Naive B cell (primary cell): ENCODE results near the gene CXCL6. TPM values are rescaled to one million over a fixed set of nuclear protein-coding genes. Genes with fewer than 3 reads are reported as not detected.

Source experiments
- ATAC-seq, 2 donors: fragments of 150-1000 bp; cut with Tn5 transposase; 2 replicates each; pipeline ENCODE4 v1.10.0; 2021; ENCODE audit warnings: low read depth in 2 of 2, mild to moderate bottlenecking in 2 of 2, moderate library complexity in 2 of 2
- DNase-seq: peaks from one replicate; pipeline ENCODE4 v3.0.0; 2022
- H3K27ac Mint-ChIP-seq, 6 donors: one replicate each; pipeline ENCODE4 v1.8.0; 2020 to 2022; ENCODE audit warnings: mild to moderate bottlenecking in 6 of 6, mixed read lengths in 6 of 6, moderate library complexity in 5 of 6, inconsistent platforms in 2 of 6
- H3K27me3 Mint-ChIP-seq, 3 donors: one replicate each; pipeline ENCODE4 v1.8.0; 2021 to 2022; ENCODE audit warnings: mixed read lengths in 3 of 3, mild to moderate bottlenecking in 1 of 3
- H3K36me3 Mint-ChIP-seq, 2 donors: one replicate each; pipeline ENCODE4 v1.8.0; 2020 to 2022; ENCODE audit warnings: mixed read lengths in 2 of 2, inconsistent platforms in 1 of 2, mild to moderate bottlenecking in 1 of 2
- H3K4me1 Mint-ChIP-seq, 3 donors: one replicate each; pipeline ENCODE4 v1.8.0; 2020 to 2022; ENCODE audit warnings: mixed read lengths in 3 of 3, inconsistent platforms in 1 of 3, mild to moderate bottlenecking in 1 of 3, moderate library complexity in 1 of 3
- H3K4me3 Mint-ChIP-seq, 8 donors: one replicate each; pipeline ENCODE4 v1.8.0; 2020 to 2022; ENCODE audit warnings: mild to moderate bottlenecking in 8 of 8, mixed read lengths in 8 of 8, moderate library complexity in 8 of 8, inconsistent platforms in 2 of 8
- H3K9me3 Mint-ChIP-seq, 7 donors: one replicate each; pipeline ENCODE4 v1.8.0; 2020 to 2022; ENCODE audit warnings: mixed read lengths in 7 of 7, mild to moderate bottlenecking in 5 of 7, inconsistent platforms in 2 of 7, moderate library complexity in 1 of 7
- polyA plus RNA-seq, 6 donors: library from polyadenylated mRNA; unstranded; fragments of 300-500 nt; fragmentation: Illumina TruSeq; gene quantifications; one replicate each; pipeline ENCODE4 v1.2.3, GENCODE V29; 2021; ENCODE audit warnings: low read depth in 6 of 6

The CXCL6 gene
- polyA plus RNA-seq, 6 donors from 2014 or later = not detected

GRCh38 chr4:73848183-73848777 lies 11.8 kb downstream of the CXCL6 start:
- DNase-seq = no peak
- no peaks in the 10 kb centered on the region for H3K4me1 Mint-ChIP-seq
- no peak for ATAC-seq
- H3K27ac Mint-ChIP-seq = no peak overlapping the region
- H3K4me3 Mint-ChIP-seq = no peak overlapping the region
- no peaks in the 10 kb centered on the region for H3K9me3 Mint-ChIP-seq
- H3K36me3 Mint-ChIP-seq = no peaks in the 10 kb centered on the region
- H3K27me3 Mint-ChIP-seq = peaks cover 0 to 18% (median 3%) of the 10 kb centered on the region in 3 donors

- Mint-ChIP-seq H3K4me3 (no peak overlapping the region), H3K4me1 (no peaks in the 10 kb centered on the region), H3K27me3 (peaks cover 9 to 26% (median 16%) of the 10 kb centered on the region in 3 donors), H3K36me3 (no peaks in the 10 kb centered on the region), H3K9me3 (no peaks in the 10 kb centered on the region), H3K27ac (no peak overlapping the region)
- no peak for ATAC-seq
- no peak for DNase-seq
Measured at GRCh38 chr4:73850261-73850970, 13.9 kb downstream of the CXCL6 start.

GRCh38 chr4:73851293-73851692 lies 14.8 kb downstream of the CXCL6 start:
- no peaks in the 10 kb centered on the region for H3K9me3 Mint-ChIP-seq
- ATAC-seq (no peak), DNase-seq (no peak)
- no peak overlapping the region for H3K27ac Mint-ChIP-seq
- H3K27me3 Mint-ChIP-seq = peaks cover 9 to 28% (median 16%) of the 10 kb centered on the region in 3 donors
- H3K4me3 Mint-ChIP-seq = no peak overlapping the region
- no peaks in the 10 kb centered on the region for H3K36me3 Mint-ChIP-seq
- H3K4me1 Mint-ChIP-seq = no peaks in the 10 kb centered on the region

- H3K4me3 Mint-ChIP-seq = no peak overlapping the region
- no peaks in the 10 kb centered on the region for H3K9me3 Mint-ChIP-seq
- H3K4me1 Mint-ChIP-seq = no peaks in the 10 kb centered on the region
- DNase-seq (no peak), ATAC-seq (no peak)
- peaks cover 9 to 20% (median 16%) of the 10 kb centered on the region in 3 donors for H3K27me3 Mint-ChIP-seq
- H3K36me3 Mint-ChIP-seq = no peaks in the 10 kb centered on the region
- no peak overlapping the region for H3K27ac Mint-ChIP-seq
Measured at GRCh38 chr4:73852771-73853170, 16.3 kb downstream of the CXCL6 start.

GRCh38 chr4:73853246-73853704 lies 16.8 kb downstream of the CXCL6 start, which contains the start of gene PF4V1:
PF4V1 (plus strand) TSS chr4:73853296; CDS start chr4:73853363, 67 bp downstream.
- no peak within 1 kb of the TSS for H3K27ac Mint-ChIP-seq

GRCh38 chr4:73853718-73854473 lies 17.4 kb downstream of the CXCL6 start:
- Mint-ChIP-seq H3K27ac (no peak overlapping the region), H3K36me3 (no peaks in the 10 kb centered on the region), H3K9me3 (no peaks in the 10 kb centered on the region), H3K4me3 (no peak overlapping the region), H3K4me1 (no peaks in the 10 kb centered on the region), H3K27me3 (peaks cover 9 to 20% (median 16%) of the 10 kb centered on the region in 3 donors)
- ATAC-seq (no peak), DNase-seq (no peak)

More at GRCh38 chr4:73853246-73853704, 16.8 kb downstream of the CXCL6 start, which contains the start of gene PF4V1:
- Mint-ChIP-seq H3K36me3 (no peaks in the 10 kb centered on the region), H3K4me3 (no peak within 1 kb of the TSS), H3K4me1 (no peaks in the 10 kb centered on the region), H3K9me3 (no peaks in the 10 kb centered on the region), H3K27me3 (peaks cover 9 to 20% (median 16%) of the 10 kb centered on the region in 3 donors)
- ATAC-seq (no peak), DNase-seq (no peak)

- Mint-ChIP-seq H3K9me3 (no peaks in the 10 kb centered on the region), H3K36me3 (no peaks in the 10 kb centered on the region)
- ATAC-seq = no peak
Measured at GRCh38 chr4:73855406-73855805, 18.9 kb downstream of the CXCL6 start.

GRCh38 chr4:73856518-73856917 lies 20.0 kb downstream of the CXCL6 start:
- H3K4me3 Mint-ChIP-seq = no peak overlapping the region
- H3K4me1 Mint-ChIP-seq = no peaks in the 10 kb centered on the region
- ATAC-seq (no peak), DNase-seq (no peak)
- peaks cover 9 to 20% (median 16%) of the 10 kb centered on the region in 3 donors for H3K27me3 Mint-ChIP-seq
- H3K9me3 Mint-ChIP-seq = no peaks in the 10 kb centered on the region
- H3K36me3 Mint-ChIP-seq = no peaks in the 10 kb centered on the region
- no peak overlapping the region for H3K27ac Mint-ChIP-seq

More at GRCh38 chr4:73855406-73855805, 18.9 kb downstream of the CXCL6 start:
- DNase-seq = no peak
- Mint-ChIP-seq H3K27me3 (peaks cover 9 to 20% (median 16%) of the 10 kb centered on the region in 3 donors), H3K4me1 (no peaks in the 10 kb centered on the region), H3K27ac (no peak overlapping the region), H3K4me3 (no peak overlapping the region)

GRCh38 chr4:73859614-73860088 lies 23.2 kb downstream of the CXCL6 start:
- Mint-ChIP-seq H3K27me3 (peaks cover 7 to 19% (median 12%) of the 10 kb centered on the region in 3 donors), H3K4me3 (peak overlapping the region in 1 of 8 donors; percentile 13), H3K27ac (no peak overlapping the region), H3K36me3 (no peaks in the 10 kb centered on the region), H3K4me1 (no peaks in the 10 kb centered on the region), H3K9me3 (no peaks in the 10 kb centered on the region)
- DNase-seq (no peak), ATAC-seq (no peak)

- DNase-seq (no peak), ATAC-seq (no peak)
- H3K27me3 Mint-ChIP-seq = peaks cover 3 to 17% (median 6%) of the 10 kb centered on the region in 3 donors
- H3K4me3 Mint-ChIP-seq = no peak overlapping the region
- no peaks in the 10 kb centered on the region for H3K9me3 Mint-ChIP-seq
- H3K27ac Mint-ChIP-seq = no peak overlapping the region
- no peaks in the 10 kb centered on the region for H3K36me3 Mint-ChIP-seq
- no peaks in the 10 kb centered on the region for H3K4me1 Mint-ChIP-seq
Measured at GRCh38 chr4:73860181-73860580, 23.7 kb downstream of the CXCL6 start.

- Mint-ChIP-seq H3K4me1 (no peaks in the 10 kb centered on the region), H3K27me3 (peaks cover 3 to 17% (median 6%) of the 10 kb centered on the region in 3 donors), H3K9me3 (no peaks in the 10 kb centered on the region), H3K27ac (no peak overlapping the region), H3K4me3 (no peak overlapping the region), H3K36me3 (no peaks in the 10 kb centered on the region)
- DNase-seq (no peak), ATAC-seq (no peak)
Measured at GRCh38 chr4:73860917-73861316, 24.4 kb downstream of the CXCL6 start.

GRCh38 chr4:73862322-73862721 lies 25.8 kb downstream of the CXCL6 start:
- Mint-ChIP-seq H3K27ac (no peak overlapping the region), H3K4me3 (no peak overlapping the region), H3K27me3 (peaks cover 3 to 17% (median 6%) of the 10 kb centered on the region in 3 donors), H3K9me3 (no peaks in the 10 kb centered on the region), H3K4me1 (no peaks in the 10 kb centered on the region), H3K36me3 (no peaks in the 10 kb centered on the region)
- DNase-seq (no peak), ATAC-seq (no peak)

GRCh38 chr4:73864365-73864764 lies 27.9 kb downstream of the CXCL6 start:
- DNase-seq (no peak), ATAC-seq (no peak)
- Mint-ChIP-seq H3K27me3 (peaks cover 13 to 34% (median 23%) of the 10 kb centered on the region in 3 donors), H3K27ac (peak overlapping the region in 1 of 6 donors; percentile 19), H3K9me3 (no peaks in the 10 kb centered on the region), H3K4me3 (no peak overlapping the region), H3K36me3 (no peaks in the 10 kb centered on the region), H3K4me1 (peaks cover 0 to 11% (median 5%) of the 10 kb centered on the region in 3 donors)
